SK-N-SH (cell line): Measurements from ENCODE around the gene CCDC6. TPM values are rescaled to one million over a fixed set of nuclear protein-coding genes. Genes with fewer than 3 reads are reported as not detected.
"Not testable (repeated sequence)": the region's sequence is repeated elsewhere in the genome, so short reads cannot be mapped to it uniquely, and the experiment has no call there.

ENCODE experiments used
- CTCF ChIA-PET: fragments of 300-600, 350-600 bp; formaldehyde crosslinking; extraction: SDS; loops from one replicate; lab custom pipeline; 2021; lab: Yijun Ruan, JAX
- POLR2A ChIA-PET: fragments of 350-600 bp; sonication (Branson Sonifier 250); formaldehyde crosslinking; extraction: SDS; loops from one replicate; lab custom pipeline; 2020; ENCODE audit warnings: antibody characterized with exemption, inconsistent platforms; lab: Yijun Ruan, JAX
- DNase-seq: peaks from one replicate; pipeline ENCODE4 v3.0.0; 2012
- H2AFZ ChIP-seq: fragments of 200-600 bp; sonication (generic); 2 replicates; pipeline ENCODE4 v1.8.1; 2016; ENCODE audit warnings: antibody characterized with exemption, mild to moderate bottlenecking, low read depth
- H3F3A ChIP-seq: fragments of 200-600 bp; sonication (generic); replicated peaks from 2 replicates; pipeline ENCODE3; 2016; ENCODE audit warnings: antibody characterized with exemption, mild to moderate bottlenecking; ENCODE audit not compliant: insufficient read depth
- H3K27ac ChIP-seq, 2 experiments: fragments of 200-500 bp in 1 of 2; fragments of 200-600 bp in 1 of 2; sonication (Bioruptor generic) in 1 of 2; sonication (generic), shearing (Covaris generic) in 1 of 2; 2 replicates each; pipeline versions ENCODE4 v1.5.1 to v1.6.1; 2014 to 2016; ENCODE audit warnings: low read depth in 2 of 2, inconsistent platforms in 1 of 2, low read length in 1 of 2, mild to moderate bottlenecking in 1 of 2, mixed read lengths in 1 of 2
- H3K27me3 ChIP-seq: fragments of 200-600 bp; sonication (generic), shearing (Covaris generic); 2 replicates; pipeline ENCODE4 v1.6.1; 2016; ENCODE audit warnings: mixed run types; ENCODE audit not compliant: insufficient read depth
- H3K36me3 ChIP-seq, 2 experiments: fragments of 200-500 bp in 1 of 2; fragments of 200-600 bp in 1 of 2; sonication (Bioruptor generic) in 1 of 2; sonication (generic) in 1 of 2; replicated peaks in 1 of 2; 2 replicates each; pipeline versions ENCODE3 to v1.5.1; 2014 to 2016; ENCODE audit warnings: low read length in 1 of 2, mild to moderate bottlenecking in 1 of 2; ENCODE audit not compliant: insufficient read depth in 2 of 2, control insufficient read depth in 1 of 2
- H3K4me1 ChIP-seq, 2 experiments: fragments of 200-500 bp in 1 of 2; fragments of 200-600 bp in 1 of 2; sonication (Bioruptor generic) in 1 of 2; sonication (generic), shearing (Covaris generic) in 1 of 2; 2 replicates each; pipeline versions ENCODE4 v1.5.1 to v1.6.1; 2014 to 2016; ENCODE audit warnings: low read depth in 1 of 2, low read length in 1 of 2, mixed run types in 1 of 2; ENCODE audit not compliant: insufficient read depth in 2 of 2, control insufficient read depth in 1 of 2
- H3K4me2 ChIP-seq: fragments of 200-600 bp; sonication (generic), shearing (Covaris generic); 2 replicates; pipeline ENCODE4 v1.6.1; 2017; ENCODE audit warnings: mixed run types
- H3K4me3 ChIP-seq, 2 experiments: fragments of 200-500 bp in 1 of 2; fragments of 200-600 bp in 1 of 2; sonication (Bioruptor generic) in 1 of 2; sonication (generic), shearing (Covaris generic) in 1 of 2; 2 replicates each; pipeline versions ENCODE4 v1.5.1 to v1.8.1; 2014 to 2016; ENCODE audit warnings: low read depth in 2 of 2, inconsistent platforms in 1 of 2, low read length in 1 of 2, mild to moderate bottlenecking in 1 of 2, mixed read lengths in 1 of 2, moderate library complexity in 1 of 2
- H3K79me2 ChIP-seq: fragments of 200-600 bp; sonication (generic); 2 replicates; pipeline ENCODE4 v1.8.1; 2017; ENCODE audit warnings: mild to moderate bottlenecking; ENCODE audit not compliant: insufficient read depth
- H3K9ac ChIP-seq: fragments of 200-600 bp; sonication (generic); 2 replicates; pipeline ENCODE4 v1.6.1; 2017; ENCODE audit warnings: mixed run types
- H3K9me2 ChIP-seq: fragments of 200-600 bp; sonication (generic); 2 replicates; pipeline ENCODE4 v1.6.1; 2017; ENCODE audit warnings: mixed run types
- H3K9me3 ChIP-seq: fragments of 200-600 bp; sonication (generic); 2 replicates; pipeline ENCODE4 v1.6.1; 2017; ENCODE audit warnings: mixed run types, mild to moderate bottlenecking, moderate library complexity
- H4K20me1 ChIP-seq: fragments of 200-600 bp; sonication (generic); 2 replicates; pipeline ENCODE4 v1.6.1; 2017; ENCODE audit warnings: mild to moderate bottlenecking, mixed run types; ENCODE audit not compliant: insufficient read depth
- CHD2 ChIP-seq: fragments of 150-350 bp; IDR thresholded peaks from 2 replicates; pipeline ENCODE4 v1.6.1; 2018; ENCODE audit warnings: low read length; ENCODE audit not compliant: partially characterized antibody
- FOSL2 ChIP-seq: IDR thresholded peaks from 2 replicates; pipeline ENCODE4 v1.4.0; 2012; ENCODE audit warnings: low read depth, mild to moderate bottlenecking, moderate library complexity, borderline replicate concordance
- FOXJ3 ChIP-seq: sonication (generic); formaldehyde crosslinking; IDR thresholded peaks from 2 replicates; pipeline ENCODE4 v1.5.1; 2020; ENCODE audit warnings: mild to moderate bottlenecking, missing genetic modification reagents
- JUND ChIP-seq: IDR thresholded peaks from 2 replicates; pipeline ENCODE4 v1.4.0; 2012
- NRF1 ChIP-seq: IDR thresholded peaks from 2 replicates; pipeline ENCODE4 v1.6.1; 2012; ENCODE audit warnings: low read depth, mild to moderate bottlenecking, low read length
- RAD21 ChIP-seq: IDR thresholded peaks from 2 replicates; pipeline ENCODE4 v1.6.1; 2012; ENCODE audit warnings: mild to moderate bottlenecking, low read length
- TAF1 ChIP-seq: IDR thresholded peaks from 2 replicates; pipeline ENCODE4 v1.6.1; 2012; ENCODE audit warnings: low read depth, mild to moderate bottlenecking, low read length, moderate library complexity, borderline replicate concordance
- YY1 ChIP-seq: IDR thresholded peaks from 2 replicates; pipeline ENCODE4 v1.4.0; 2012; ENCODE audit warnings: low read depth, mild to moderate bottlenecking
- WGBS: methylation state at CpG from one replicate; pipeline ENCODE4 v1.1.6; 2017; ENCODE audit warnings: low lambda C conversion rate; 5-methylcytosine and 5-hydroxymethylcytosine counted together
- polyA plus RNA-seq, 3 experiments: library from polyadenylated mRNA; depleted of rRNA; stranded (reverse); fragments of >200 nt; gene quantifications; 2 replicates each; pipeline ENCODE4 v1.2.3, GENCODE V29; 2012
- TF ChIP-seq, protein P1 (sequence below): IDR thresholded peaks from 2 replicates; pipeline ENCODE4 v1.4.0; 2012; ENCODE audit warnings: low read depth, borderline replicate concordance
- TF ChIP-seq, protein P2 (sequence below): IDR thresholded peaks from 2 replicates; pipeline ENCODE4; 2012
- TF ChIP-seq, protein P3 (sequence below): IDR thresholded peaks from 2 replicates; pipeline ENCODE4 v1.4.0; 2012; ENCODE audit warnings: low read depth

The CCDC6 gene
- polyA plus RNA-seq, 1 of the 3 experiments (the other 2 are of a cell fraction), result 10.8 TPM

DNA sequence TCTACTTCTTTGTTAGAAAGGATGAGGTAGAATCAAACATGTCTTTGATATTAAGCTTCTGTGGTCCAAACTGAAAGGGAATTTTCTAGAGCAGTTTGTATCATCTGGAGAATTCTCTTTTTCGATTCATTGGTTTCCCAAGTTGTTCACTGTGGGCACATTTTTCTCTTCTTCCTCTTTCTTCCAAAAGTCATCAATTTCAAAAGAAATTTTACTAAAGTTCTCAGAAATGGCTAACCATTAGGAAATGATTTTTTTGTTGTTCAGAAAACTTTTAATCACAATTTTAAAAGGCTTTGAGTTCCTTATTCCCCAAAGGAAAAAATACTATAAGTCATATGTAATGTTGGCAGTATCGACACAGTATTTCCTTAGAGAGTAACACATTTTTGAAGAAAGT lies 28.3 kb upstream of the CCDC6 start (continued):
- TF ChIP-seq, protein P1, sequence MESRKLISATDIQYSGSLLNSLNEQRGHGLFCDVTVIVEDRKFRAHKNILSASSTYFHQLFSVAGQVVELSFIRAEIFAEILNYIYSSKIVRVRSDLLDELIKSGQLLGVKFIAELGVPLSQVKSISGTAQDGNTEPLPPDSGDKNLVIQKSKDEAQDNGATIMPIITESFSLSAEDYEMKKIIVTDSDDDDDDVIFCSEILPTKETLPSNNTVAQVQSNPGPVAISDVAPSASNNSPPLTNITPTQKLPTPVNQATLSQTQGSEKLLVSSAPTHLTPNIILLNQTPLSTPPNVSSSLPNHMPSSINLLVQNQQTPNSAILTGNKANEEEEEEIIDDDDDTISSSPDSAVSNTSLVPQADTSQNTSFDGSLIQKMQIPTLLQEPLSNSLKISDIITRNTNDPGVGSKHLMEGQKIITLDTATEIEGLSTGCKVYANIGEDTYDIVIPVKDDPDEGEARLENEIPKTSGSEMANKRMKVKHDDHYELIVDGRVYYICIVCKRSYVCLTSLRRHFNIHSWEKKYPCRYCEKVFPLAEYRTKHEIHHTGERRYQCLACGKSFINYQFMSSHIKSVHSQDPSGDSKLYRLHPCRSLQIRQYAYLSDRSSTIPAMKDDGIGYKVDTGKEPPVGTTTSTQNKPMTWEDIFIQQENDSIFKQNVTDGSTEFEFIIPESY, result no peak
- no peak for TF ChIP-seq YY1
- TF ChIP-seq, protein P2, sequence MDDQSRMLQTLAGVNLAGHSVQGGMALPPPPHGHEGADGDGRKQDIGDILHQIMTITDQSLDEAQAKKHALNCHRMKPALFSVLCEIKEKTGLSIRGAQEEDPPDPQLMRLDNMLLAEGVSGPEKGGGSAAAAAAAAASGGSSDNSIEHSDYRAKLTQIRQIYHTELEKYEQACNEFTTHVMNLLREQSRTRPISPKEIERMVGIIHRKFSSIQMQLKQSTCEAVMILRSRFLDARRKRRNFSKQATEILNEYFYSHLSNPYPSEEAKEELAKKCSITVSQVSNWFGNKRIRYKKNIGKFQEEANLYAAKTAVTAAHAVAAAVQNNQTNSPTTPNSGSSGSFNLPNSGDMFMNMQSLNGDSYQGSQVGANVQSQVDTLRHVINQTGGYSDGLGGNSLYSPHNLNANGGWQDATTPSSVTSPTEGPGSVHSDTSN, result no peak
- no peak for TF ChIP-seq FOXJ3 (CRISPR knock-in tag)
- no peak for TF ChIP-seq TAF1
- no peak for TF ChIP-seq CHD2
- TF ChIP-seq, protein P3, sequence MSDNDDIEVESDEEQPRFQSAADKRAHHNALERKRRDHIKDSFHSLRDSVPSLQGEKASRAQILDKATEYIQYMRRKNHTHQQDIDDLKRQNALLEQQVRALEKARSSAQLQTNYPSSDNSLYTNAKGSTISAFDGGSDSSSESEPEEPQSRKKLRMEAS, result no peak
- no peak for TF ChIP-seq RAD21
- no peak for TF ChIP-seq JUND

DNA sequence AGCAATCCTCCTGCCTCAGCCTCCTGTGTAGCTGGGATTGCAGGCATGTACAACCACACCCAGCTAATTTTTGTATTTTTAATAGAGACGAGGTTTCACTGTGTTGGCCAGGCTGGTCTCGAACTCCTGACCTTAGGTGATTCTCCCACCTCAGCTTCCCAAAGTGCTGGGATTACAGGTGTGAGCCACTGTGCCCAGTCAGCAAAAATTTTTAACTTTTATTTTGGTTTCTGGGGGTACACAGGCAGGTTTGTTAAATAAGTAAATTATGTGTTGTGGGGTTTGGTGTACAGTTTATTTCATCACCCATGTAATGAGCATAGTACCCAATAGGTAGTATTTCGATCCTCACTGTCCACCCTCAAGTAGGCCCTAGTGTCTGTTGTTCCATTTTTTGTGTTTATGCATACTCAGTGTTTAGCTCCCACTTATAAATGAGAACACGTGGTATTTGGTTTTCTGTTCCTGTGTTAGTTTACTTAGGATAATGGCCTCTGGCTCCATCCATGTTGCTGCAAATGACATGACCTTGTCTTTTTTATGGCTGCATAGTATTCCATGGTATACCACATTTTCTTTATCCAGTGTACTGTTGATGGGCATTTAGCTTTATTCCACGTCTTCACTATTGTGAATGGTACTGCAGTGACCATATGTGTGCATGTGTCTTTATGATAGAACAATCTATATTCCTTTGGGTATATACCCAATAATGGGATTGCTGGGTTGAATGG lies 24.6 kb upstream of the CCDC6 start:
- H3K27me3 ChIP-seq, H3K79me2 ChIP-seq, H3K4me1 ChIP-seq, H2AFZ ChIP-seq, H3K27ac ChIP-seq, H3K9ac ChIP-seq, H4K20me1 ChIP-seq, DNase-seq, H3K36me3 ChIP-seq, H3K4me3 ChIP-seq, H3F3A ChIP-seq, H3K9me3 ChIP-seq, POLR2A ChIA-PET, H3K9me2 ChIP-seq, H3K4me2 ChIP-seq, CTCF ChIA-PET: not testable (repeated sequence)
- WGBS, result 46% methylated on average over 5 of the region's 5 CpGs

DNA sequence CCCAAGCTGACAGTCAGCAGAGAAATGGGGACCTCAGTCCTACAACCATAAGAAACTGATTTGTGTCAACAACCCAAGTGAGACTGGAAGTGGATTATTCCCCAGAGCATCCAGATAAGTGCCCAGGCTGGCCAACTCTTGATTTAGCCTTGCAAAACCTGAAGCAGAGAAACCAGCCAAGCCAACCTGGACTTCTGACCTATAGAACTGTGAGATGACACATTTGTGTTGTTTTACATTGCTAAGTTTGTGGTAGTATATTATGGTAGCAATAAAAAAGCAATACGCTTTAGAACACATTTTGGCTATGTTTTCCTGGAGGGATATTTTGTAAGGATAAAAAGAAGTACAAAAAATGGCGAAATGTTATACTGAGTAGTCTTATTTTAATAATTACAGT lies 19.7 kb upstream of the CCDC6 start:
- Histone ChIP-seq H3K4me1 (no peaks in the 10 kb centered on the region), H3K4me3 (no peak overlapping the region), H3K9me2 (no peaks in the 10 kb centered on the region), H3K27me3 (no peaks in the 10 kb centered on the region), H3K79me2 (no peaks in the 10 kb centered on the region), H3K4me2 (no peak overlapping the region), H3F3A (no peaks in the 10 kb centered on the region)
- POLR2A ChIA-PET, result no interaction called here
- 41% methylated on average over 2 of the region's 2 CpGs for WGBS
- TF ChIP-seq NRF1, result no peak
- no peak for TF ChIP-seq FOSL2
- TF ChIP-seq, all 33 proteins: peak for 0
- Histone ChIP-seq H2AFZ (no peak overlapping the region), H3K27ac (no peak overlapping the region), H3K9ac (no peak overlapping the region), H3K9me3 (peaks cover 8% of the 10 kb centered on the region), H3K36me3 (no peaks in the 10 kb centered on the region), H4K20me1 (no peaks in the 10 kb centered on the region)
- no peak for DNase-seq
- CTCF ChIA-PET, result no interaction called here
